Islet precursor cell (in vitro differentiated cells): ENCODE data around the gene RRP8.

Source experiments
- DNase-seq: peaks from one replicate; pipeline ENCODE4 v3.0.0-alpha.2; 2018

The RRP8 gene

DNA sequence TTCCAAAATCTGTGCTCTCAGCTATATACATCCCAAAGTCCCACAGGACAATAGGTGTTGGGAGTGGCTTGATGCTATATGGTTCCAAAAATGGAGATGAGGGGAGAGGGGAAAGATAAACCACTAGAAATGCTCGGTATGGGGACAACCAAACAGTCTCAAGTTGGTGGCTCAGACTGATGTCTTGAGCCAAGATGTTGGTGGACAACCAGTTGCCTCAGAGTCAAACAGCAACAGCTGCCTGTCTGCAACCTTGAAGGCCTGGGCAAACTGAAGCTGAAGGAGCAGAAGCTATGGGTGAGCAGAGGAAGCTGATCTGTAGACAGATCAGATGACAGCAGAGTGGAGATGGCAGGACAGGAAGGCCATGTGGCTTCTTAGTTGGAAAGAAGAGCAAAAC is 4.0 kb downstream of the RRP8 start:
- no peak for DNase-seq

DNA sequence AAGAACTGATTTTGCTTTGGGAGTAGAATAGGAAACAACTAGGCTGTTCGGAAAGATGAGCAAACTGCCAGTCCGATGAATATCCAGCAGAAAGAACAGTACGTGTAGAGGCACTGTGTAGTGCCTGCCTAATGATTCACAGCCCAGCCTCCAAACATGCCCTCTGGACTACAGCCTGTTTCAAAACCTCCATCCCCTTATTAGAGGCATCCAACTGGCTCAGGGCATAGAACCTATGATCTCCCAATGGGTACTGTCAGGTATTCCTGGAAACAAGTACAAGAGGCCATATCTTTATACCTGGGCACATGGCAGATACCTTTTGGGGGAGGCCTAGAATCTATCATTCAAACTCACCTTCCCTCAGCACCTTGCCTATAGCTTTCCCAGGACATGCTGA is 4.9 kb downstream of the RRP8 start:
- DNase-seq = no peak

GRCh38 chr11:6596239-6596877 is 7.1 kb downstream of the RRP8 start:
- no peak for DNase-seq

DNA sequence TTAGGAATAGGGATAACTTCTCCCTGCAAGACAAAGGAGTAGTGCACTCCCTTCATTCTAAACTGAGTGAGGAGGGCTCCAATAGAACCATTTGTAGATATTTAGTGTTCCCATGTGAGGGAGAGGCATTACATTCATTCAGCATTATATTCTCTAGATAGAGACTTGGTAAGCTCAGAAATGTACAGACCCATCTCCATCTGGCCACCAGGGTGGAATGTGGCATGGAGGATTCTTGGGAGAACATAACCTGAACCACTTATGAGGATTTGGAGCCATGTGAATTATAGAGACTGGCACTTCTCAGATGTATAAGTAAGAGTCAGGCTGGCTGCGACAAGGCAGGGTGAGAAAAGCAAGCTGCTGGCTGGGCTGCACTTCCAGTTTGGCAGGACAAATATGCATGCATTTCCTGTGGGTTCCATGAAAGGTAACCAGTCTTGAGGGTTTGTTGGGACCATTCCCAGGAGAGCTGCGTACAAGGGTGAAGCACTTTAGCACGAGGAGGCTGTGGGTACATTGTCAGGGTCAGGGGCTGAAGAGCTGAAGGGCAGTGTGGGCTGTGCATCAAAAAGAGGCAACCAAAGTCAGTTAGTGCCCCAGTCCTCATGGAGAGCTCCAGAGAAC is 9.2 kb downstream of the RRP8 start:
- no peak for DNase-seq

- DNase-seq = no peak
These were observed 15.4 kb downstream of the RRP8 start for GRCh38 chr11:6588018-6588417.

DNA sequence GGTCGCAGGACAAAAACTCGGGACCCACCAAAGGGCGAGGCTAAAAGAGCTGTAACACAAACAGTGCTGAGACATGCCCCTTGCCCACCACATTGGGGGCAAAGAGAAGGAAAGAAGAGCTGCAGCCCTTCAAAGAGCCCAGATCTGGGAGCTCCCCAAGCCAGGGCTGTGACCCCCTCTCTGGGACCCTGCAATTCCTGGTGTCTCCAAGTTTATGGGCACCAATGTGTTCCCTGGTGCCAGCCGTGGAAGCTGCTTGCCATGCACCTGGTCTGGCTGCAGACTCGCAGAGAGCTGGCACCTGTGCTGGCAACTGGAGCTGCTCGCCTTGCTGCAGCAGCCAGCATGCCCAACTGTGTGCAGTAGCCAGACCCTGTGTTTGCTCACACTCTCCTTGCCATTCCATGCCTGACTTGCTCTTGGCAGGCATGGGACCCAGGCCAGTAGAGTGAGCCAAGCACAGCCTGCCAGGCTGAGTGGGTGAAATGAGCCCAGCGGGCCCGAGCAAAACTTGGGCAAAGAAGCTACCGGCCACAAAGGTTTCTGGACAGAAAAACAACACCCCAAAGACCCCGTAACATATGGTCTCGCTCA is 16.0 kb downstream of the RRP8 start:
- no peak for DNase-seq

DNA sequence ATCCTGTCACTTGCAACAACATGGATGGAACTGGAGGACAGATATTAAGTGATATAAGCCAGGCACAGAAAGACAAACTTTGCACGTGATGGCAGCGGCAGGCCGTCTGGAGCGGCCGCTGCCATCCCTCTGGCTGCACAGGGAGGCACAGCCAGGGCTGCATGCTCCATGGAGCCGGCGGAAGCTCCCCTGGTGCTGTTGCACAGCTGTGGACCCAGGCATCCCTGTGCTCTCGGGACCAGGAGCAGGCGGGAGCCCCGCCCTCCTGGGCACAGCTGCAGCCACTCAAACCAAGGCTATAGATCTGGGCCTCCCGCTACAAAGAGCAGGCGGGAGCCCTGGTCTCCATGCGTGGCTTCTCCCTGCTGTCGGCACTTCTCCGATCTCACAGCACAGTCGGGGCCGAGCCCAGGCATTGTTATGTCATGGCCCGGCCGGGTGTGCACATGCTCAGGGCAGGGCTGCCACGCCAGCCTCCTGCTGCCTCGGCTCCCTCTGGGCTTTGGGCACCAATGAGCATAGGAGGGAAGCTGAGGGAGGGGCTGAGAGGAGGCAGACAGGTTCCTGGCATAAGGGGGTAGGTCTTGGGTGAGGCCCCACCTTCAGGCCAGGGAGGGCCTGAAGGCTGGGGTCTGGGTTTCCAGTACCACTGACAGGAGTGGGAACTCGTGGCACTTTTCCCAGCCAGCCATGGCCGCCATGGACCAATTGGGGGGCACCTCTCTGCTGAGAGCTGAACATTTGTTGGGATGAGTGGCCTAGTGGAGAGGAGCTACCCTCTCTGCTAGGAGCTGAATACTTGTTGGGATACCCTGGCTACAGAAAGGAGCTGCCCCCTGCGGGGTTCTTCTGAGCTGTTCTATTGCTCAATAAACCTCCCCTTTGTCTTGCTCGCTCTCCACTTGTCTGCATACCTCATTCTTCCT is 16.7 kb downstream of the RRP8 start:
- no peak for DNase-seq

DNA sequence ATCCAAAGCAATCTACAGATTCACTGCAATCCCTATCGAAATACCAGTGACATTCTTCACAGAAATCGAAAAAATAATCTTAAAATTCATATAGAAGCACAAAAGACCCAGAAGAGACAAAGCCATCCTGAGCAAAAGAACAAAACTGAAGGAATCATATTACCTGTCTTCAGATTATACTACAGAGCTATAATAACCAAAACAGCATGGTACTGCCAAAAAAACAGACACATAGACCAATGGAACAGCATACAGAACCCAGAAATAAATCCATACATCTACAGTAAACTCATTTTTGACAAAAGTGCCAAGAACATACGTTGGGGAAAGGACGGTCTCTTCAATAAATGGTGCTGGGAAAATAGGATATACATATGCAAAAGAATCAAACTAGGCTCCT is 18.9 kb downstream of the RRP8 start:
- no peak for DNase-seq

DNA sequence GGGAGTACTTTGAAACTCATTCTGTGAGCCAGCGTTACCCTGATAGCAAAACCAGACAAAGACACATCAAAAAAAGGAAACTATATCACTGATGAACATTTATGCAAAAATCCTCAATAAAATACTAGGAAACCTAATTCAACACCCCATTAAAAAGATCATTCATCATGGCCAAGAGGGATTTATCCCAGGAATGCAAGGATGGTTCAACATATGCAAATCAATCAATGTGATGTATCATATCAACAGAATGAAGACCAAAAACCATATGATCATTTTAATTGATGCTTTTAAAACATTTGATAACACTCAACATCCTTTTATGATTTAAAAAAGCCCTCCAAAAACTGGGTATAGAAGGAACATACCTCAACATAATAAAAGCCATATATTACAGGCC is 19.8 kb downstream of the RRP8 start:
- DNase-seq = no peak

- DNase-seq = no peak
These were observed 23.7 kb downstream of the RRP8 start for GRCh38 chr11:6579681-6580080.

DNA sequence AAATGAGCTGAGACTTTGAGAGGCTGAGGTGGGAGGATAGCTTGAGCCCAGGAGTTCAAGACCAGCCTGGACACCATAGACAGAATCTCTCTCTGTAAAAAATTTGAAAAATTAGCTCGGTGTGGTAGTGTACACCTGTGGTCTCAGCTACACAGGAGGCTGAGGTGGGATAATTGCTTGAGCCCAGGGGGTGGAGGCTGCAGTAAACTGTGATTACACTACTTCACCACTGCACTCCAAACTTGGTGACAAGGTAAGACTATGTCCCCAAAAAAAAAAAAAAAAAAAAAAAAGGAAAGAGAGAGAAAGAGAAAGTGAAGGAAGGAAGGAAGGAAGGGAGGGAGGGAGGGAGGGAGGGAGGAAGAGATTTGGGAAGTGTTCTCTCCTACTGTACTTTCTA is 25.3 kb downstream of the RRP8 start:
- no peak for DNase-seq

GRCh38 chr11:6576471-6577373 is 26.7 kb downstream of the RRP8 start:
- DNase-seq = no peak

DNA sequence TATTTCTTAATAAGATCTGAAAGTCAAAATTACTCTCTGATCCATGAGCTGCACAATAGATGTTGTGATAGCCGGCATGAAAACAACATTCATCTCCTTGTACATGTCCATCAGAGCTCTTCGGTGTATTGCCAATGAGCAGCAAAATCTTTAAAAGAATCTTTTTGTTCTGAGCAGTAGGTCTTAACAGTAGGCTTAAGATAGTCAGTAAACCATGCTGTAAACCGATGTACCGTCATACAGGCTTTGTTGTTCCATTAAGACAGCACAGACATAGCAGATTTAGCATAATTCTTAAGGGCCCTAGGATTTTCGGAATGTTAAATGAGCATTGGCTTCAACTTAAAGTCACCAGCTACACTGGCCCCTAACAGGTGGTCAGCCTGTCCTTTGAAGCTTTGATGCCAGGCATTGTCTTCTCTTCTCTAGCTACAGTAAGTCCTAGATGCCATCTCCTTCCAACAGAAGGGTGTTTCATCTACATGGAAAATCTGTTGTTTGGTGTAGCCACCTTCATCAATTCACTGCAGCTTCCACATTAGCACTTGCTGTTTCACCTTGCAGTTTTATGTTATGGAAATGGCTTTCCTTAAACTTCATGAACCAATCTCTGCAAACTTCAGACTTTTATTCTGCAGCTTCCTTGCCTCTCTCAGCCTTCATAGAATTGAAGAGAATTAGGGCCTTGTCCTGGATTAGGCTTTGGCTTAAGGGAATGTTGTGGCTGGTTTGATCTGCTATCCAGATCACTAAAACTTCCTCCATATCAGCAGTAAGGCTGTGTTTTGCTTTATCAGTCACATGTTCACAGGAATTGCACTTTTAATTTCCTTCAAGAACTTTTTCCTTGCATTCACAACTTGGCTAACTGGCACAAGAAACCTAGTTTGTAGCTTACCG is 28.4 kb downstream of the RRP8 start:
- DNase-seq = no peak

GRCh38 chr11:6572215-6572614 is 31.2 kb downstream of the RRP8 start:
- DNase-seq = no peak

GRCh38 chr11:6571434-6572008 is 31.9 kb downstream of the RRP8 start:
- no peak for DNase-seq

DNA sequence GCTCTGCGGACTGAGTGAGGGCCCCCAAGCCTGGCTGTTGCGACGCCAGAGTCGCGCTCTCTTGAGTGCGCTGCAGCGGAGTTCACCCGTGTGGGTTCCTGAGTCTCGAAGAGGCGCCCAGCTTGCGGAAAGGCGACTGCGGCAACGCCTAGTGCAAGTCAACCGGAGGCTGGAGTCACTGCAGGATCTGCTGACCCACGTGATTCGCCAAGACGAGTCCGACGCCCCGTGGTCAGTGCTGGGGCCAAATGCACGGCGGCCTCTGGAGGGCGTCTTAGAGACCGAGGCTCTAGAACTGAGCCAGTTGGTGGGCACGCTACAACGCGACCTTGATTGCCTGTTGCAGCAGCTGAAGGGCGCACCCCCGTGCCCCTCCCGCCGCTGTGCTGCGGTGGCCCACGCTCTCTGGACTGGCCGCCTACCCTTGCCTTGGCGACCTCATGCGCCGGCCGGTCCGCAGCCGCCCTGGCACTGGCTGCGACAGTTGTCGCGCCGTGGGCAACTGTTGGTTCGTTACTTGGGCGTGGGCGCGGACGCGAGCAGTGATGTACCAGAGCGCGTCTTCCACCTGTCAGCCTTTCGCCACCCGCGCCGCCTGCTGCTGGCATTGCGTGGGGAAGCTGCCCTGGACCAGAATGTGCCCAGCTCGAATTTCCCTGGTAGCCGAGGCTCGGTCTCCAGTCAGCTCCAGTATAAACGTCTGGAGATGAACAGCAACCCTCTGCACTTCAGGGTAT is 32.6 kb downstream of the RRP8 start:
- DNase-seq = no peak

- no peak for DNase-seq
These were observed 33.7 kb downstream of the RRP8 start for GRCh38 chr11:6569706-6570105.

DNA sequence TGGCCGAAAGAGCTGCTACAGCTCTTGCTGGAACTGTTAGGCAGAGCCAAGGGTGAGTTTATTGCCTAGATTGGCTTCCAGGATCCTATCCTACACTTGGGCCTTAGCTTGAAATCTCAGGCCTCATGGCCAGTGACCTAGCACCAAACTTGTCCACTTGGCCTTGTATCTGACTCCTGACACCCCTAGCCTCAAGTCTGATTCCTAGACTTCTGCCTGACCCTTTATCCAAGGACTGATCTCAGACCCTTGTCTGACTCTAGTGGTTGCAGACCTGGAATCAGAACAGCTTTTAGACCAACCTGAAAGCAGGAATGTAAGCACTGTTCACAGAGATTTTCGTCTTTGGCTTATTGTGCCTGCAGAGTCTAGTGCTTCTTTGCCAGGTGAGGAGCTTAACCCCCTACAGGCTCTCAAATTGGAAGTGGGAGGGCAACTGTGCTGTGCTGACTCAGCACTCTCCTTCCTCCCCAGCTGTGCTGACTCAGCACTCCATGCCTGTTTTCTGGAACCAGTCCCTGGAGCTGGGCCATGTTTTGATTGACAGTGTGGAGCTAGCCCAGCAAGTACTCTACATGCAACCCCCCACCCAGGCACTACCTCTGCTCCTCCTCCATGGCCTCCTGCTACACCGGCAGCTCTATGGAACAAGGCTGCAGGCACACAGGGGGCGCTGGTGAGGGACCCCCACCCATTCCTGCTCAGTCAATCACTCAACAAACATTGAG is 35.1 kb downstream of the RRP8 start:
- peak; percentile 61 for DNase-seq

GRCh38 chr11:6567371-6567745 is 36.1 kb downstream of the RRP8 start:
- DNase-seq = no peak
